ENCODE data around the gene BCAP31. TPM values are rescaled to one million over a fixed set of nuclear protein-coding genes. Genes with fewer than 3 reads are reported as not detected.
A peak's percentile ranks its signal among the peaks of the same experiment; 100 is the strongest.

The BCAP31 gene
- total RNA-seq, 2 donors from 2014 or later: 217 to 295 TPM

- Histone ChIP-seq H3K4me3 (peak overlapping the region; percentile 0), H3K36me3 (no peaks in the 10 kb centered on the region), H3K27ac (peak overlapping the region; percentile 90), H3K9me3 (no peaks in the 10 kb centered on the region), H3K4me1 (peaks cover 19% of the 10 kb centered on the region), H3K9ac (ENCODE audit: low read depth in 2 of 2, low read length in 2 of 2) (peak overlapping the region in 1 of 2 donors; percentile 68), H3K27me3 (no peaks in the 10 kb centered on the region)
- intact Hi-C loops (cut with DNase I): no loop called here
- TF ChIP-seq, protein P1, sequence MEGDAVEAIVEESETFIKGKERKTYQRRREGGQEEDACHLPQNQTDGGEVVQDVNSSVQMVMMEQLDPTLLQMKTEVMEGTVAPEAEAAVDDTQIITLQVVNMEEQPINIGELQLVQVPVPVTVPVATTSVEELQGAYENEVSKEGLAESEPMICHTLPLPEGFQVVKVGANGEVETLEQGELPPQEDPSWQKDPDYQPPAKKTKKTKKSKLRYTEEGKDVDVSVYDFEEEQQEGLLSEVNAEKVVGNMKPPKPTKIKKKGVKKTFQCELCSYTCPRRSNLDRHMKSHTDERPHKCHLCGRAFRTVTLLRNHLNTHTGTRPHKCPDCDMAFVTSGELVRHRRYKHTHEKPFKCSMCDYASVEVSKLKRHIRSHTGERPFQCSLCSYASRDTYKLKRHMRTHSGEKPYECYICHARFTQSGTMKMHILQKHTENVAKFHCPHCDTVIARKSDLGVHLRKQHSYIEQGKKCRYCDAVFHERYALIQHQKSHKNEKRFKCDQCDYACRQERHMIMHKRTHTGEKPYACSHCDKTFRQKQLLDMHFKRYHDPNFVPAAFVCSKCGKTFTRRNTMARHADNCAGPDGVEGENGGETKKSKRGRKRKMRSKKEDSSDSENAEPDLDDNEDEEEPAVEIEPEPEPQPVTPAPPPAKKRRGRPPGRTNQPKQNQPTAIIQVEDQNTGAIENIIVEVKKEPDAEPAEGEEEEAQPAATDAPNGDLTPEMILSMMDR (IDR thresholded peaks at IDR 0.05): no peak
- peak; percentile 49 for DNase-seq
Measured at GRCh38 chrX:153727123-153727931, 3.1 kb upstream of the BCAP31 start.

DNA sequence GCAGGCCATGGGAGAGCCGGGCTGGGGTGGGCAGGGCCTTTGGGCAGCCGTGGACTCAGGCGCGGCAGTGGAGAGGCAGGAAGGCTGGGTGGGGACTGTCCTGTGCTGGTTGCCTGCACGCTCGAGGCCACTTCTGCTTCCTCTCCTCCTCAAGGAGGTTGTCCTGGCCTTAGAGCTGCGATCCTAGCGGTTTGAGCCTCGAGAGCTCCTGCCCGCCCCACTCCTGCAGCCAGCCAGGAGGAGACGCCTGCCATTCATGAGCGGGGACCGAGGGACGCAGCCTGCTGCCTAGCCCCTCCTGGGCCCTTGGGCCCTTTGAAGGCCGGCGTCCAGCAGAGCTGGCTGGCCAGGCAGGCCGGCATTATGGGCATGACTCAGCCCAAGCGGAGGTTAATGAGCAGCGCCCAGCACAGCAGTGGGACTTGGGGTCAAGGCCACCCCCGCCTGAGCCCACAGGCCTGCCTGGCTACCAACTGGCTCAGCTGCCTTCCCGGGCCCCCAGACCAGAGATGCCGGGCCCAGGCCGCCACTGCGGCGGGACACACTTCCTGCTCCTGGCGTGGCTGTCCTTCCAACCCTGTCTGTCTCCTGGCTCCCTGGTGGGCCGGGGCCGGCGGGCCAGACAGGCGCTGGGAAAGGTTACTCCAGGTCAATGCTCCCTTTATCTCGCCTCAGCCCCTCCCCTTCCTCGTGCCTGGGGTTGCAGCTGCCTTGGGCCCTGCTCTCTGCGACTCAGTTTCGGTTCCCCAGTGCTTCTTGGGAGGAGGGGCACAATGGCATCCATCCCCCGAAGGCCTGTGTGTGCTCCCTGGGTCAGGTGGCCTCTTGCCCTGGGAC, 2.3 kb upstream of the BCAP31 start:
- Histone ChIP-seq H3K4me3 (peak overlapping the region; percentile 0), H3K27me3 (no peaks in the 10 kb centered on the region), H3K9ac (ENCODE audit: low read depth in 2 of 2, low read length in 2 of 2) (peak overlapping the region; percentile 53 to 68), H3K9me3 (no peaks in the 10 kb centered on the region), H3K27ac (peak overlapping the region; percentile 90), H3K4me1 (peaks cover 22% of the 10 kb centered on the region), H3K36me3 (no peaks in the 10 kb centered on the region)
- peak; percentile 70 for DNase-seq
- intact Hi-C loops (cut with DNase I): no loop called here
- TF ChIP-seq, protein P1 (IDR thresholded peaks at IDR 0.05): no peak

GRCh38 chrX:153725832-153726285, 1.7 kb upstream of the BCAP31 start:
- Histone ChIP-seq H3K9me3 (no peaks in the 10 kb centered on the region), H3K4me1 (peaks cover 22% of the 10 kb centered on the region), H3K27me3 (no peaks in the 10 kb centered on the region), H3K9ac (ENCODE audit: low read depth in 2 of 2, low read length in 2 of 2) (peak overlapping the region in 1 of 2 donors; percentile 5), H3K4me3 (peak overlapping the region; percentile 51), H3K27ac (peak overlapping the region; percentile 90), H3K36me3 (no peaks in the 10 kb centered on the region)
- intact Hi-C loops (cut with DNase I): no loop called here
- DNase-seq: no peak
- TF ChIP-seq, protein P1 (IDR thresholded peaks at IDR 0.05): no peak

- no peaks in the 10 kb centered on the region for H3K36me3 ChIP-seq
- DNase-seq: no peak
- peaks cover 22% of the 10 kb centered on the region for H3K4me1 ChIP-seq
Measured at GRCh38 chrX:153725039-153725831, 1.0 kb upstream of the BCAP31 start.

More at GRCh38 chrX:153725039-153725831, 1.0 kb upstream of the BCAP31 start:
- TF ChIP-seq, protein P1 (IDR thresholded peaks at IDR 0.05): no peak
- intact Hi-C loops (cut with DNase I): no loop called here
- Histone ChIP-seq H3K9me3 (no peaks in the 10 kb centered on the region), H3K4me3 (peak overlapping the region; percentile 51), H3K27me3 (no peaks in the 10 kb centered on the region), H3K27ac (peak overlapping the region; percentile 90), H3K9ac (ENCODE audit: low read depth in 2 of 2, low read length in 2 of 2) (peak overlapping the region; percentile 17 to 78)

Measured in colonic mucosa (tissue), 4 donors.